ENCODE measurements around the gene CHRNA1.

Gene CHRNA1

GRCh38 chr2:174764280-174765255, at the start of gene CHRNA1:
Gene CHRNA1, minus strand, starts transcription at chr2:174764472. Its CDS starts 78 bp downstream, at chr2:174764394.
- peak; percentile 48 for DNase-seq

- no peak for DNase-seq
These were observed 47.8 kb upstream of the CHRNA1 start for GRCh38 chr2:174812037-174812436.

- no peak for DNase-seq
These were observed 43.7 kb upstream of the CHRNA1 start for GRCh38 chr2:174807931-174808330.

GRCh38 chr2:174805803-174806202, 41.5 kb upstream of the CHRNA1 start:
- no peak for DNase-seq

GRCh38 chr2:174802459-174802858, 38.2 kb upstream of the CHRNA1 start:
- DNase-seq: no peak

- no peak for DNase-seq
These were observed 36.3 kb upstream of the CHRNA1 start for GRCh38 chr2:174800436-174801205.

GRCh38 chr2:174798801-174799200, 34.5 kb upstream of the CHRNA1 start:
- DNase-seq: no peak

- no peak for DNase-seq
These were observed 33.6 kb upstream of the CHRNA1 start for GRCh38 chr2:174797781-174798276.

- no peak for DNase-seq
These were observed 32.1 kb upstream of the CHRNA1 start for GRCh38 chr2:174796319-174796771.

- DNase-seq: no peak
These were observed 30.6 kb upstream of the CHRNA1 start for GRCh38 chr2:174794851-174795374.

- no peak for DNase-seq
These were observed 28.2 kb upstream of the CHRNA1 start for GRCh38 chr2:174792309-174793025.

- DNase-seq: no peak
These were observed 27.5 kb upstream of the CHRNA1 start for GRCh38 chr2:174791746-174792280.

GRCh38 chr2:174791020-174791419, 26.7 kb upstream of the CHRNA1 start:
- DNase-seq: no peak

- DNase-seq: no peak
These were observed 24.7 kb upstream of the CHRNA1 start for GRCh38 chr2:174789001-174789400.

GRCh38 chr2:174788291-174788929, 24.1 kb upstream of the CHRNA1 start:
- no peak for DNase-seq

- DNase-seq: no peak
These were observed 23.4 kb upstream of the CHRNA1 start for GRCh38 chr2:174787487-174788205.

- DNase-seq: no peak
These were observed 21.9 kb upstream of the CHRNA1 start for GRCh38 chr2:174786066-174786725.

GRCh38 chr2:174785481-174785880, 21.2 kb upstream of the CHRNA1 start:
- DNase-seq: no peak

GRCh38 chr2:174784909-174785308, 20.6 kb upstream of the CHRNA1 start:
- no peak for DNase-seq

GRCh38 chr2:174784316-174784715, 20.0 kb upstream of the CHRNA1 start:
- DNase-seq: no peak

Measured in NCI-H1436 (cell line).